Measurements from ENCODE around the gene TSPAN5. TPM values are rescaled to one million over a fixed set of nuclear protein-coding genes. Genes with fewer than 3 reads are reported as not detected.

Gene TSPAN5
- total RNA-seq, 1 donor from 2014 or later = 1.6 TPM

DNA sequence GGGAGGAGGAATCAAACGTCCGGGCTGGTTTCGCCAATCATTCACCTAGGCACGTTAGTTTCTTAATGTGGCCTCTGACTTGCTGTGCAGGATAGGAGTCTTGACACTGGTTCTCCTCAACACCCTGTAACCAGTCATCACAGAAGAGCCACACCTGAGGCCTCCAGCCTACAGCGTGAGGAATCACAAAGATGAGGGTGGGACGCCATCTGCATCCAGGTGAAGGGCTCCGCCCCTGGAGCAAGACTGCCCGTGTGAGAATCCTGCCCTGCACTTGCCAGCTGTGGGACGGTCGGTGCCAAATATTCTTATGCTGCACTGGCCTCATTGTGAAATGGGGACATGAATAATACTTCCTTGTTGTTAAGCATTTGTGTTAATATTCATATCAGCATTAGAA, 35.7 kb upstream of the TSPAN5 start:
- ATAC-seq (ENCODE audit: low read depth) (no peak), DNase-seq (no peak)
- intact Hi-C loops (cut with micrococcal nuclease) = no loop called here
- Mint-ChIP-seq H3K27me3 (peaks cover 11% of the 10 kb centered on the region), H3K27ac (no peak overlapping the region), H3K9me3 (peaks cover 4% of the 10 kb centered on the region), H3K4me1 (no peaks in the 10 kb centered on the region), H3K36me3 (ENCODE audit: low read depth) (no peaks in the 10 kb centered on the region), H3K4me3 (no peak overlapping the region)
- ChIA-PET POLR2A (no interaction called here), CTCF (no interaction called here)
- TF ChIP-seq CTCF (IDR thresholded peaks at IDR 0.05) = no peak

DNA sequence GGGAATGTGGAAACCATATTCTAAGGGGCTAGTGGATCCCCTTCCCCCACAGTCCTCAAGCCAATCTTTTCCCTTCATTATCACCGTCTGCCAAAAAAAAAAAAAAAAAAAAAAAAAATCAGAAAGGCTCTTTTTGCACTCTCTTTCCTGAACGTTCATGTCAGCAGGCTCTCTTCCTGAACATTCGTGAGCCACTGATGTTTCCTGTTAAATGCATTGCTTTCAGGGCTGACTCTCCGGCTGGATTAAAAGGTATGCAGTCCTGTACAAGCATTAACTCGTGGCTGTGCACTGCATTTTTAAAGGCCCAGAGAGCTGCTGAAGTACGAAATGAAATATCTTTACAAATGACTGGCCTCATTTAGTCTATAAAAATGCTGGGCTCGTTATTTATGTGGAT, 34.0 kb upstream of the TSPAN5 start:
- ChIA-PET POLR2A (interaction anchor here (0.7 kb wide), 1 partner anchor 8 kb away, joined by 11 read pairs; no protein-coding TSS in a partner anchor), CTCF (interaction anchor here (1.4 kb wide), 1 partner anchor 13 kb away, joined by 3 read pairs; no protein-coding TSS in a partner anchor)
- intact Hi-C loops (cut with micrococcal nuclease) = no loop called here
- Mint-ChIP-seq H3K4me1 (no peaks in the 10 kb centered on the region), H3K36me3 (ENCODE audit: low read depth) (no peaks in the 10 kb centered on the region), H3K4me3 (no peak overlapping the region), H3K9me3 (no peaks in the 10 kb centered on the region), H3K27me3 (peaks cover 13% of the 10 kb centered on the region), H3K27ac (no peak overlapping the region)
- DNase-seq (no peak), ATAC-seq (ENCODE audit: low read depth) (no peak)
- no peak for TF ChIP-seq CTCF (IDR thresholded peaks at IDR 0.05)

- no peaks in the 10 kb centered on the region for H3K4me1 Mint-ChIP-seq
- POLR2A ChIA-PET = interaction anchor here (0.7 kb wide), 1 partner anchor 9 kb away, joined by 11 read pairs; no protein-coding TSS in a partner anchor
- ATAC-seq (ENCODE audit: low read depth) (no peak), DNase-seq (no peak)
- H3K4me3 Mint-ChIP-seq = no peak overlapping the region
- H3K36me3 Mint-ChIP-seq (ENCODE audit: low read depth) = no peaks in the 10 kb centered on the region
- no peak overlapping the region for H3K27ac Mint-ChIP-seq
- no peaks in the 10 kb centered on the region for H3K9me3 Mint-ChIP-seq
- intact Hi-C loops (cut with micrococcal nuclease) = no loop called here
- CTCF ChIA-PET = interaction anchor here (1.4 kb wide), 1 partner anchor 13 kb away, joined by 3 read pairs; no protein-coding TSS in a partner anchor
- TF ChIP-seq CTCF (IDR thresholded peaks at IDR 0.05) = no peak
- peaks cover 13% of the 10 kb centered on the region for H3K27me3 Mint-ChIP-seq
These were observed 33.2 kb upstream of the TSPAN5 start for GRCh38 chr4:98691588-98691987.

- TF ChIP-seq CTCF (IDR thresholded peaks at IDR 0.05) = no peak
- ChIA-PET POLR2A (no interaction called here), CTCF (no interaction called here)
- Mint-ChIP-seq H3K27me3 (peaks cover 13% of the 10 kb centered on the region), H3K4me3 (no peak overlapping the region), H3K9me3 (no peaks in the 10 kb centered on the region), H3K4me1 (no peaks in the 10 kb centered on the region), H3K27ac (no peak overlapping the region), H3K36me3 (ENCODE audit: low read depth) (no peaks in the 10 kb centered on the region)
- DNase-seq = no peak
- intact Hi-C loops (cut with micrococcal nuclease) = no loop called here
- ATAC-seq (ENCODE audit: low read depth) = no peak
These were observed 31.2 kb upstream of the TSPAN5 start for GRCh38 chr4:98689507-98690174.

- no peak for TF ChIP-seq CTCF (IDR thresholded peaks at IDR 0.05)
- Mint-ChIP-seq H3K27ac (no peak overlapping the region), H3K36me3 (ENCODE audit: low read depth) (no peaks in the 10 kb centered on the region), H3K4me1 (no peaks in the 10 kb centered on the region), H3K4me3 (no peak overlapping the region), H3K9me3 (no peaks in the 10 kb centered on the region), H3K27me3 (peaks cover 12% of the 10 kb centered on the region)
- POLR2A ChIA-PET = no interaction called here
- intact Hi-C loops (cut with micrococcal nuclease) = no loop called here
- CTCF ChIA-PET = no interaction called here
- ATAC-seq (ENCODE audit: low read depth) (no peak), DNase-seq (no peak)
These were observed 30.2 kb upstream of the TSPAN5 start for GRCh38 chr4:98688411-98689290.
